Muscle of arm (tissue), 12 donors: ENCODE data around the gene CLIP4. TPM values are rescaled to one million over a fixed set of nuclear protein-coding genes. Genes with fewer than 3 reads are reported as not detected.

Experiments
- DNase-seq: peaks from one replicate; pipeline ENCODE4 v3.0.0-alpha.2; 2013
- polyA plus RNA-seq, 12 donors: library from polyadenylated mRNA; unstranded; fragments of 120-200 nt; gene quantifications; one replicate each; pipeline ENCODE4 v1.2.1, GENCODE V29; 2013; ENCODE audit not compliant: insufficient read length in 12 of 12

Gene CLIP4
- polyA plus RNA-seq, 12 donors: 8.7 to 24.5 (median 16.8) TPM; not detected in 1

GRCh38 chr2:29124504-29124903, 9.3 kb downstream of the CLIP4 start:
- DNase-seq: no peak

- DNase-seq: no peak
Observed at GRCh38 chr2:29129586-29130281, 14.5 kb downstream of the CLIP4 start.

GRCh38 chr2:29130295-29130694, 15.1 kb downstream of the CLIP4 start:
- no peak for DNase-seq

- no peak for DNase-seq
Observed at GRCh38 chr2:29134933-29135332, 19.7 kb downstream of the CLIP4 start.

GRCh38 chr2:29139152-29139551, 23.9 kb downstream of the CLIP4 start:
- DNase-seq: no peak

- DNase-seq: no peak
Observed at GRCh38 chr2:29139731-29140130, 24.5 kb downstream of the CLIP4 start.

GRCh38 chr2:29143657-29144056, 28.4 kb downstream of the CLIP4 start:
- DNase-seq: no peak

GRCh38 chr2:29146197-29146596, 31.0 kb downstream of the CLIP4 start:
- no peak for DNase-seq

GRCh38 chr2:29147963-29148362, 32.7 kb downstream of the CLIP4 start:
- no peak for DNase-seq

- no peak for DNase-seq
Observed at GRCh38 chr2:29154610-29155009, 39.4 kb downstream of the CLIP4 start.

- DNase-seq: no peak
Observed at GRCh38 chr2:29155578-29155977, 40.4 kb downstream of the CLIP4 start.

- DNase-seq: no peak
Observed at GRCh38 chr2:29157131-29157530, 41.9 kb downstream of the CLIP4 start.

GRCh38 chr2:29159125-29159524, 43.9 kb downstream of the CLIP4 start:
- no peak for DNase-seq

GRCh38 chr2:29160184-29160583, 45.0 kb downstream of the CLIP4 start:
- no peak for DNase-seq

GRCh38 chr2:29162204-29162928, 47.2 kb downstream of the CLIP4 start:
- no peak for DNase-seq

GRCh38 chr2:29164091-29164846, 49.1 kb downstream of the CLIP4 start:
- no peak for DNase-seq

- no peak for DNase-seq
Observed at GRCh38 chr2:29165362-29166241, 50.4 kb downstream of the CLIP4 start.

- DNase-seq: no peak
Observed at GRCh38 chr2:29166242-29167039, 51.2 kb downstream of the CLIP4 start.

- no peak for DNase-seq
Observed at GRCh38 chr2:29174937-29175336, 59.7 kb downstream of the CLIP4 start.

GRCh38 chr2:29175338-29175737, 60.1 kb downstream of the CLIP4 start:
- no peak for DNase-seq

GRCh38 chr2:29182334-29182733, 67.1 kb downstream of the CLIP4 start:
- DNase-seq: no peak
